Fibroblast of skin of left biceps (primary cell): ENCODE data around the gene LIN7B.
"Not testable (repeated sequence)": the region's sequence is repeated elsewhere in the genome, so short reads cannot be mapped to it uniquely, and the experiment has no call there.

Experiments
- DNase-seq, 2 experiments: peaks; one replicate each; pipeline ENCODE4 v3.0.0-alpha.2; 2013; ENCODE audit warnings: low read depth in 2 of 2

Gene LIN7B

GRCh38 chr19:49142866-49143335, 28.7 kb downstream of the LIN7B start:
- DNase-seq = peak in 1 of 2 experiments; percentile 67

- DNase-seq = no peak
These were observed 31.6 kb downstream of the LIN7B start for GRCh38 chr19:49145573-49146407.

DNA sequence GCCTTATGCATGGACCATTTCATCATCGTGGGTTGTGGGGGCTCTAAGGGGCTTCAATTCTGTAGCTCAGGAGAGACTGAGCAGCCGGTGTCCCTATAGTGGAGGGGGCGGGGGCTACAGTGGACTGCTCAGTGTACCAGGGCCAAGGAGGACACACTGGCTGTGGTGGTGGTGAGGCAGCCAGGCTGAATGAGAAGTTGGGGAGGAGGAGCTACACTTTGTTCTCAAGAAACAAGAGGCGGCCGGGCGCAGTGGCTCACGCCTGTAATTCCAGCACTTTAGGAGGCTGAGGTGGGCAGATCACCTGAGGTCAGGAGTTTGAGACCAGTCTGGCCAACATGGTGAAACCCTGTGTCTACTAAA, 32.2 kb downstream of the LIN7B start:
- DNase-seq = not testable (repeated sequence)

DNA sequence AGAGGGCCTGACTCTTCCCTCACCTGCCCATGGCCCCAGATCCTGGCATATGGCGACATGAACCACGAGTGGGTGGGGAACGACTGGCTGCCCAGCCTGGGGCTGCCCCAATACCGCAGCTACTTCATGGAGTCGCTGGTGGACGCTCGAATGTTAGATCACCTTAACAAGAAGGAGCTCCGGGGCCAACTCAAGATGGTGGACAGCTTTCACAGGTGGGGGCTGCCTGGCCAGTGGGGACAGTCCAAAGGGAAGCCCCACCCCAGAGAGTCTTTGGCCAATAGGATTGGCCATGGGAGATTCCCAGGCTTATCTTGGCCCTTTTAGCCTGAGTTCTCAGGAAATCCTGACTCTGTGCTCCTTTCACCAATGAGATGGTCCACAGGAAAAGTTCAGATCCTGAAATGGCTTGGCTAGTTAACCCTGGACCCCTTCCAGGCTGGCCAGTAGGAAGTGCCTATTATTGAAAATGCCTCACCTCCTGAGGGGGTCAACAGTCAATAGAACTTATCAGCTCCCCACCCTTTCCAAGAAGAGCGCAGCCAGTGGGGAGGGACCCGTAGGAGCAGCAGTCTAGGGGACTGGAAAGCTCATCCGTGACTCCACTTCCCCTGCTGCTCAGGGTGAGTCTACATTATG, 34.0 kb downstream of the LIN7B start:
- no peak for DNase-seq

DNA sequence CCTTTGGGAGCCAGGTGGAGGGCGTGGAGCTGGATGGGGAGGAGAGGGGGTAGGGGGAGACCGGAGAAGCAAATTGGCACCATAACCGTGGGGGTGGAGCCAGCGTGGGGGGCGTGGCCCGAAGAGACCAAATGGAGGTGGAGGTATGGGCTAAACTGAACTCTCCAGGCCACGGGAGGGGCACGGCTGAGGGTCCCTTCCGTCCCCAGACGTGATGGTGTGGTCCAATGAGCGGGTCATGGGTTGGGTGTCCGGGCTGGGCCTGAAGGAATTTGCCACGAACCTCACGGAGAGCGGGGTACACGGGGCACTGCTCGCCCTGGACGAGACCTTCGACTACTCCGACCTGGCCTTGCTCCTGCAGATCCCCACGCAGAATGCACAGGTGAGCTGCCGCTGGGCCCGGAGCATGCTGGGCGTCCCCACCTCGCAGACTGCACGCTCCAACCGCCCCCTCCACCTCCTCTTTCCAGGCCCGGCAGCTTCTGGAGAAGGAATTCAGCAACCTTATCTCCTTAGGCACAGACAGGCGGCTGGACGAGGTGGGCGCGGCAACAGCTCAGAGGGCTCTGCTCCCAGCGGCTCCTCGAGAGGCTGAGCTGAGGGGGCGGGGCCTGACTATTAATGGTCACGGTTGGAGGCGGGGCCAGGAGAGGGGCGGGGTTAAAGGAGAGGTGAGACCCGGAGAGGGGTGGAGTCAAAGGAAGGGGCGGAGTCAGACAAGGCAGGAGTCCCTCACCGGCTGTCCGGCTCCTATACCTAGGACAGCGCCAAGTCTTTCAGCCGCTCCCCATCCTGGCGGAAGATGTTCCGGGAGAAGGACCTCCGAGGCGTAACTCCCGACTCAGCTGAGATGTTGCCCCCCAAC, 34.8 kb downstream of the LIN7B start:
- peak; percentile 78 to 84 for DNase-seq

- DNase-seq = peak; percentile 78 to 79
These were observed 35.5 kb downstream of the LIN7B start for GRCh38 chr19:49149652-49150105.

GRCh38 chr19:49150106-49150943, 36.2 kb downstream of the LIN7B start:
- DNase-seq = peak; percentile 54 to 57

- no peak for DNase-seq
These were observed 36.7 kb downstream of the LIN7B start for GRCh38 chr19:49150944-49151243.

DNA sequence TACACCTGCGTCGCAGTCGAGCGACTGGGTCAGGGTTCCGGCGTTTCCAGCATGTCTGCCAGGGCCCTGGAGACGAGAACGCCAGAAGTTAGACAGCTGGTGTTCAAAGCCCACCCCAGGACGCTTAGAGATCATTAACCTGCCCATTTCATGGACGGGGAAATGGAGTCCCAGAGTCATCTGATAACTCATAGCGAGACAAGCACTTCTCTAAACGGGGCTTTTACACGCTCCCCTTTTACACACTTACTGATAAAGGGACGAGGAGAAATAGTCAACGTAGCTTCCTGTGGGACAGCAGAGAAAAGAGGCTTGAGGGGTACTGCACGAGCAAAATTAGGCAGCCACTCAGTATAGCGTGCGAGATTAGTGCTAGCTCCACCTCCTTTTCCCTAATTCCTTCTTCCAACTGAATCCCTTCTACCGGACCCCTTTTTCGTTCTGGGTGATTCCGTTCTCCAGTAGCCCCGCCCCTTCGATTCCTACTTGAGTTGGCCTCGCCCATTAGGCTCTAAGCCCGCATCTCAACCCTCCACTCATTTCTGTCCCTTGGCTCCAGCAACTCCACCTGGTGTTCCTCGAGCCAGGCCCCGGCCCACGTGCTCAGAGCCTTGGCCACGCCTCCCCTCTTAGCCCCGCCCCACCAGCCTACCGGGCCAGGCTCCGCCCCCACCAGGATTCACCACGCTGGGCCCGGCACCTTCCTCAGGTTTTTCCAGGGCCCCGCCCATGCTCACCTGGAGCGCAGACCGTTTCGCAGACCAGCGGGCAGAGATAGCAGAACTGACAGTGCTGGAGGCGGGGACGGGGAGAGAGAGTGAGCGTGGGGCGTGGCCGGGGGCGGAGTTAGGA, 37.3 kb downstream of the LIN7B start:
- no peak for DNase-seq

- no peak for DNase-seq
These were observed 38.0 kb downstream of the LIN7B start for GRCh38 chr19:49152119-49152550.

DNA sequence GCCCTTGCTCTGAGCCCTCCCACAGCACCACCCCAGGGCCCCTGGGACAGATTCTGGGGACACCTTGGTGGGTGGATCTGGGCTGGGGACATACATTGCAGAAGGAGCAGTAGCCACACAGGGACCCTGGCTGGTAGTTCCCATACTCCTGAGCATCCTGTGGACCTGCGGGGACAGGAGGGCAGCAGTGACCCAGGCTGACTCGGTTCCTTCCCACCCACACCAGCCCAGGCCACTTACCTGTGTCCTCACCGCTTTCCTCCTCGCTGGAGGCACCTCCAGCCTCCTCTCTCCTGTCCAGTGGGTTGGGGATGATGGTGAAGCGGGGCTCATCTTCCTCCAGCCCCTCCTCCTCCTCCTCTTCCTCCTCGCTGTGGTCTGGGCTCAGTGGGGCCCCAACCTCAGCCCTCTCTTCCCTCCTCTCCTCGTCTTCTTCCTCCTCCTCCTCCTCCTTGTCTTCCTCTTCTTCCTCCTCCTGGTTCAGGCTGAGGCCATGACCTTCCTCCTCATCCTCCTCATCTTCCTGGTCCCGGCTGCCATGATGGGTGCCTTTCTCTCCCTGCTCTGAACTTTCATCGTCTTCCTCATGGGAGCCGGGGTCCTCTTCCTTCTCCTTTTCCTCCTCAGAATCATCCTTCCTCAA, 39.1 kb downstream of the LIN7B start:
- no peak for DNase-seq

DNA sequence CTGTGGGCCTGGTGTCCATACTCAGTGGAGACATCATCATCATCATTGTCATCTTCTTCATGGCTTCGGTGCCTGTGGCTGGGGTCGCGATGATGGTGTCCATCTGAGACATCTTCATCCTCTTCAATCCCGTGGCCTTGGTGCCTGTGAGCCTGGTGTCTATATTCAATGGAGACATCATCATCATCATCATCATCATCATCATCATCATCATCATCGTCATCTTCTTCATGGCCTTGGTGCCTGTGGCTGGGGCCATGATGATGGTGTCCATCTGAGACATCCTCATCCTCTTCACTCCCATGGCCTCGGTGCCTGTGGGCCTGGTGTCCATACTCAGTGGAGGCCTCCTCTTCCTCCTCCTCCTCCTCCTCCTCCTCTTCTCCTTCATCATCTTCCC, 40.1 kb downstream of the LIN7B start:
- DNase-seq = no peak

DNA sequence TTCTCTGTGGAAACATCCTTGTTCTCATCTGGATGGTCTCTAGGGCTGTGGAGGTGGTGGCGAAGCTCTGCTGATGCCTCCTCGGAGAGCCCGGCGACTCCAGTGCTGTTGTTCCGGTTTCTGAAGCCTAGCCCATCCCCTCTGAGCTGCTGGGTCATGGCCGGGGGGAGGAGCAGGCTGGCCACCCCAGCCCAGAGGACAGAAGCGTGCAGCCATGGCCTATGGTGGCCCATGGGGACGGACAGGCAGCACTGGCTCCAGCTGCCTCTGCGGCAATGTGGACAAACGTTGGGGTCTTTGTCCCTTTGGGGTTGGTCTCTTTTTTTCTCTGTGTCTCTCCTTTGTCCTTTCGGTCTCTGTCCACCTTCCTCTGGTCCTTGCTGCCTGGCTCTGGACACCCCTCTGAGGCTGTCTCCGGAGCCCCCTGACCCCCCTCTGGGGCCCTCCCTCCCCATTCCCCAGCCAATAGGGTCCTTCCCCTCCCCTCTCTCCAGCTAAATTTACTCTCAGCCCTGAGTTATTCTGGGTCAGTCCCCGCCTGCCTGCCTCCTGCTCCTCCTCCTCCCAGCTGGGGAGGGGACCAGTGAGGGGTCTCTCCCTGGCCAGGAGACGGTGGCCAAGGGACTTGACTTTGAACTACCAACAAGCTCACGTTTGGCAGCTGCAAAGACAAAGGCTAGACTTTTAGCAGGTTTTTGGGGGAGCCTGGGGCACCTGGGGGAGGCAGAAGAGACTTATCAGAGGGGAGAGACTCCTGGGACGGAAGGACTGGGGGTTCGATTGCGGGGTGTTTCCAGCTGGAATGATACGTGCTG, 41.0 kb downstream of the LIN7B start, which contains the start of gene HRC:
Gene HRC, minus strand, starts transcription at position 392 of the 815 bp plus-strand sequence. Its CDS starts 159 bp downstream, at position 233.
- no peak for DNase-seq

- no peak for DNase-seq
These were observed 41.7 kb downstream of the LIN7B start for GRCh38 chr19:49155820-49156346.

GRCh38 chr19:49157445-49158224, 43.5 kb downstream of the LIN7B start, which contains the start of gene TRPM4:
Gene TRPM4 (plus strand): TSS chr19:49157792. CDS start chr19:49157867, 75 bp downstream.
- DNase-seq = peak in 1 of 2 experiments; percentile 48

DNA sequence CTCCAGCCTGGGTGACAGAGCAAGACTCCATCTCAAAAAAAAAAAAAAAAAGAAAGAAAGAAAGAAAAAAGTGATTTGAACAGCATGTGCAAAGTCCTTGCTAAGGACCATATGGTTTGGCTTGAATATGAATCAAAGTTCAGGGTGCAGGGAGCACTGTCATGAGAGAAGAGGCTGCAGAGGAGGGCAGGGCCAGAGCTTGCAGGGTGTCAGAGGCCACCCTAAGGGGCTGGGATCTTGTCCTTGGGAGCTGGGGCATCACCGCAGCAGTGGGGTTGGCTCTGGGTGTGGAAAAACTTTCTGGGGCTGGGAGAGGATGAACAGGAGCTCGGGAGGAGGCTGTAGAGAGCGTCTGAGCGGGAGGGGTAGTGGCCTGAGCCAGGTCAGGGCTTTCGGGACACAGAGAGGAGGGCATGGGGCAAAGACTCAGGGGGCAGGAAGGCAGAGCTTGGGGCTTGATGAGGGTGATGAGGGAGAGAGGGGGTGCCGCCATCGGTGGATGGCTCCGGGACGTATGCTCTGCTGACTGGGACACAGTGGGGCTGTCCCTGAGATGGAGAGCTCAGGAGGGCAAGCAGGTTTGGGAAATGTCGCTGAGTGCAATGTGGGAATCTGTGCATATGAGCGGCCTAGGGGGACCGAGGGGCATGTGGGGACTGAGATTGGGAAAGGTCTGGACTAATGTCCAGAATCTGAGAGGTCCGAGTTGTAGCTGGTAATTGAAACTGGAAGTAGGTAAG, 46.5 kb downstream of the LIN7B start:
- no peak for DNase-seq

DNA sequence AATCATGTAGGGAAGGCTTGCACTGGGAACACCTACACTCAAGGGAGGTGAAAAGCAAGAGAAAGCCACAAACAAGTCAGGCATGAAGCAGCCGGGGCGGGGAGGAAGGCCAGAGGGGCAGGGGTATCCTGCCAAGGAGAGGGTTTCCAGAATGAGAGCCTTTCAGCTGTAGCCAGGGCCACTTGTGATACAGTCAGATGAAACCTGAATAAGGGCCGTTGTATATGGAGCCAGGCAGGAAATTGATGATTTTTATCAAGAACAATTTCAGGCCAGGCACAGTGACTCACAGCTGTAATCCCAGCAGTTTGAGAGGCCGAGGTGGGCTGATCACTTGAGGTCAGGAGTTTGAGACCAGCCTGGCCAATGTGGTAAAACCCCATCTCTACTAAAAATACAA, 47.8 kb downstream of the LIN7B start:
- no peak for DNase-seq
